Measurements from ENCODE around the gene PRDM2. TPM values are rescaled to one million over a fixed set of nuclear protein-coding genes. Genes with fewer than 3 reads are reported as not detected.

The PRDM2 gene
- total RNA-seq, 3 donors from 2014 or later, result 34.7 to 56.1 (median 39.8) TPM

- intact Hi-C loops (cut with DNase I, micrococcal nuclease), result loop anchor here in 1 of 2 donors (10.0 kb wide), 1 partner anchor 149 kb away; no protein-coding TSS in a partner anchor
- H3K4me1 ChIP-seq (ENCODE audit: low read depth), result no peaks in the 10 kb centered on the region
- ATAC-seq (no peak), DNase-seq (no peak)
- H3K36me3 ChIP-seq (ENCODE audit: low read depth), result no peaks in the 10 kb centered on the region
- H3K9me3 ChIP-seq, result no peaks in the 10 kb centered on the region
- no peak overlapping the region for H3K4me3 ChIP-seq
- TF ChIP-seq CTCF (IDR thresholded peaks at IDR 0.05), result no peak
Observed at GRCh38 chr1:13814131-13814530, 114.1 kb downstream of the PRDM2 start.

GRCh38 chr1:13816016-13816760 is 116.2 kb downstream of the PRDM2 start:
- Histone ChIP-seq H3K36me3 (ENCODE audit: low read depth) (no peaks in the 10 kb centered on the region), H3K4me1 (ENCODE audit: low read depth) (no peaks in the 10 kb centered on the region), H3K9me3 (no peaks in the 10 kb centered on the region), H3K4me3 (no peak overlapping the region)
- DNase-seq, result no peak
- TF ChIP-seq CTCF (IDR thresholded peaks at IDR 0.05), result no peak
- ATAC-seq, result no peak
- intact Hi-C loops (cut with DNase I, micrococcal nuclease), result loop anchor here in 1 of 2 donors (10.0 kb wide), 1 partner anchor 151 kb away; no protein-coding TSS in a partner anchor

GRCh38 chr1:13817906-13818305 is 117.9 kb downstream of the PRDM2 start:
- Histone ChIP-seq H3K9me3 (no peaks in the 10 kb centered on the region), H3K36me3 (ENCODE audit: low read depth) (no peaks in the 10 kb centered on the region), H3K4me1 (ENCODE audit: low read depth) (no peaks in the 10 kb centered on the region), H3K4me3 (no peak overlapping the region)
- intact Hi-C loops (cut with DNase I, micrococcal nuclease), result loop anchor here in 1 of 2 donors (10.0 kb wide), 1 partner anchor 153 kb away; no protein-coding TSS in a partner anchor
- ATAC-seq (no peak), DNase-seq (no peak)
- TF ChIP-seq CTCF (IDR thresholded peaks at IDR 0.05), result no peak

GRCh38 chr1:13818926-13819325 is 118.9 kb downstream of the PRDM2 start:
- ATAC-seq (no peak), DNase-seq (no peak)
- Histone ChIP-seq H3K4me3 (no peak overlapping the region), H3K36me3 (ENCODE audit: low read depth) (no peaks in the 10 kb centered on the region), H3K9me3 (no peaks in the 10 kb centered on the region), H3K4me1 (ENCODE audit: low read depth) (no peaks in the 10 kb centered on the region)
- intact Hi-C loops (cut with DNase I, micrococcal nuclease), result loop anchor here in 1 of 2 donors (10.0 kb wide), 1 partner anchor 154 kb away; no protein-coding TSS in a partner anchor
- no peak for TF ChIP-seq CTCF (IDR thresholded peaks at IDR 0.05)

GRCh38 chr1:13819642-13820041 is 119.7 kb downstream of the PRDM2 start:
- no peak for DNase-seq
- Histone ChIP-seq H3K9me3 (no peaks in the 10 kb centered on the region), H3K4me1 (ENCODE audit: low read depth) (no peaks in the 10 kb centered on the region), H3K4me3 (no peak overlapping the region), H3K36me3 (ENCODE audit: low read depth) (no peaks in the 10 kb centered on the region)
- no peak for ATAC-seq
- no peak for TF ChIP-seq CTCF (IDR thresholded peaks at IDR 0.05)
- intact Hi-C loops (cut with DNase I, micrococcal nuclease), result loop anchor here in 1 of 2 donors (10.0 kb wide), 1 partner anchor 155 kb away; no protein-coding TSS in a partner anchor
